Forelimb muscle (tissue), 1 donor: ENCODE results near the gene CRELD1. TPM values are rescaled to one million over a fixed set of nuclear protein-coding genes. Genes with fewer than 3 reads are reported as not detected.

Experiments used
- DNase-seq: peaks from one replicate; pipeline ENCODE4 v3.0.0-alpha.2; 2013; ENCODE audit warnings: low read depth
- polyA plus RNA-seq: library from polyadenylated mRNA; unstranded; fragments of 120-200 nt; gene quantifications from one replicate; pipeline ENCODE4 v1.2.1, GENCODE V29; 2013; ENCODE audit not compliant: insufficient read length

Gene CRELD1
- polyA plus RNA-seq, 1 donor, result 36.7 TPM

GRCh38 chr3:9955611-9956352 lies 22.1 kb downstream of the CRELD1 start:
- no peak for DNase-seq

- DNase-seq, result no peak
Measured at GRCh38 chr3:9957214-9957613, 23.6 kb downstream of the CRELD1 start.

GRCh38 chr3:9965200-9965875 lies 31.7 kb downstream of the CRELD1 start:
- DNase-seq, result no peak

GRCh38 chr3:9966841-9967240 lies 33.2 kb downstream of the CRELD1 start:
- no peak for DNase-seq

- DNase-seq, result no peak
Measured at GRCh38 chr3:9969632-9970019, 36.0 kb downstream of the CRELD1 start.

- DNase-seq, result no peak
Measured at GRCh38 chr3:9970020-9970652, 36.5 kb downstream of the CRELD1 start.

- no peak for DNase-seq
Measured at GRCh38 chr3:9976721-9977709, 43.4 kb downstream of the CRELD1 start.

GRCh38 chr3:9978710-9979305 lies 45.2 kb downstream of the CRELD1 start:
- DNase-seq, result no peak

GRCh38 chr3:9980251-9980650 lies 46.6 kb downstream of the CRELD1 start:
- no peak for DNase-seq

GRCh38 chr3:9986230-9986725 lies 52.6 kb downstream of the CRELD1 start:
- no peak for DNase-seq

- DNase-seq, result no peak
Measured at GRCh38 chr3:9994086-9994844, 60.6 kb downstream of the CRELD1 start.

Other genes with a start within 250 kb of the CRELD1 start
- gene CPNE9, start 230.0 kb upstream of the CRELD1 start, polyA plus RNA-seq, result not detected
- 11.7 TPM for gene BRPF1, start 202.1 kb upstream of the CRELD1 start, polyA plus RNA-seq
- 30.0 TPM for gene OGG1, start 183.9 kb upstream of the CRELD1 start, polyA plus RNA-seq
- 11.9 TPM for gene CAMK1, start 163.9 kb upstream of the CRELD1 start, polyA plus RNA-seq
- 61.8 TPM for gene TADA3, start 141.4 kb upstream of the CRELD1 start, polyA plus RNA-seq
- gene ARPC4, start 140.8 kb upstream of the CRELD1 start, polyA plus RNA-seq, result 75.6 TPM
- gene TTLL3, start 123.6 kb upstream of the CRELD1 start, polyA plus RNA-seq, result 35.6 TPM
- gene RPUSD3, start 89.8 kb upstream of the CRELD1 start, polyA plus RNA-seq, result 29.7 TPM
- gene CIDEC, start 53.6 kb upstream of the CRELD1 start, polyA plus RNA-seq, result 0.22 TPM
- 31.7 TPM for gene JAGN1, start 43.2 kb upstream of the CRELD1 start, polyA plus RNA-seq
- 1.8 TPM for gene IL17RE, start 31.0 kb upstream of the CRELD1 start, polyA plus RNA-seq
- 28.4 TPM for gene IL17RC, start 16.7 kb upstream of the CRELD1 start, polyA plus RNA-seq
- 2.3 TPM for gene PRRT3, start 18.6 kb downstream of the CRELD1 start, polyA plus RNA-seq
- gene EMC3, start 53.0 kb downstream of the CRELD1 start, polyA plus RNA-seq, result 37.4 TPM
- 6.9 TPM for gene FANCD2, start 92.6 kb downstream of the CRELD1 start, polyA plus RNA-seq
- 0.30 TPM for gene FANCD2OS, start 174.4 kb downstream of the CRELD1 start, polyA plus RNA-seq
- 127 TPM for gene BRK1, start 181.8 kb downstream of the CRELD1 start, polyA plus RNA-seq
- 43.8 TPM for gene VHL, start 207.9 kb downstream of the CRELD1 start, polyA plus RNA-seq
- 0.94 TPM for gene IRAK2, start 231.1 kb downstream of the CRELD1 start, polyA plus RNA-seq